ENCODE data around the gene CTCFL. TPM values are rescaled to one million over a fixed set of nuclear protein-coding genes. Genes with fewer than 3 reads are reported as not detected.

CTCFL gene
- polyA plus RNA-seq, 1 experiment, result not detected

GRCh38 chr20:57546956-57547649 is 22.2 kb upstream of the CTCFL start:
- POLR2A ChIA-PET, result no interaction called here
- peaks cover 4% of the 10 kb centered on the region for H3K27me3 ChIP-seq (ENCODE audit: control insufficient read depth, insufficient read depth, low read length)
- no peak for TF ChIP-seq CTCF (IDR thresholded peaks at IDR 0.05; ENCODE audit: insufficient read depth, low read depth, low read length)
- no peak overlapping the region for H3K4me3 ChIP-seq (ENCODE audit: low read depth, low read length)
- CTCF ChIA-PET, result no interaction called here
- H3K36me3 ChIP-seq (ENCODE audit: control insufficient read depth, insufficient read depth, low read length), result no peaks in the 10 kb centered on the region
- no peak for DNase-seq (ENCODE audit: low read depth)

GRCh38 chr20:57545927-57546662 is 21.2 kb upstream of the CTCFL start:
- ChIA-PET POLR2A (no interaction called here), CTCF (no interaction called here)
- DNase-seq (ENCODE audit: low read depth), result no peak
- H3K36me3 ChIP-seq (ENCODE audit: control insufficient read depth, insufficient read depth, low read length), result no peaks in the 10 kb centered on the region
- peaks cover 4% of the 10 kb centered on the region for H3K27me3 ChIP-seq (ENCODE audit: control insufficient read depth, insufficient read depth, low read length)
- no peak for TF ChIP-seq CTCF (IDR thresholded peaks at IDR 0.05; ENCODE audit: insufficient read depth, low read depth, low read length)
- H3K4me3 ChIP-seq (ENCODE audit: low read depth, low read length), result no peak overlapping the region

- no peak for TF ChIP-seq CTCF (IDR thresholded peaks at IDR 0.05; ENCODE audit: insufficient read depth, low read depth, low read length)
- POLR2A ChIA-PET, result no interaction called here
- Histone ChIP-seq H3K36me3 (ENCODE audit: control insufficient read depth, insufficient read depth, low read length) (no peaks in the 10 kb centered on the region), H3K4me3 (ENCODE audit: low read depth, low read length) (no peak overlapping the region), H3K27me3 (ENCODE audit: control insufficient read depth, insufficient read depth, low read length) (peaks cover 6% of the 10 kb centered on the region)
- DNase-seq (ENCODE audit: low read depth), result no peak
- CTCF ChIA-PET, result interaction anchor here (0.6 kb wide), 1 partner anchor 9 kb away, joined by 3 read pairs; no protein-coding TSS in a partner anchor
Observed at GRCh38 chr20:57544838-57545564, 20.1 kb upstream of the CTCFL start.

GRCh38 chr20:57543754-57544153 is 18.8 kb upstream of the CTCFL start:
- CTCF ChIA-PET, result no interaction called here
- POLR2A ChIA-PET, result no interaction called here
- H3K4me3 ChIP-seq (ENCODE audit: low read depth, low read length), result no peak overlapping the region
- no peak for TF ChIP-seq CTCF (IDR thresholded peaks at IDR 0.05; ENCODE audit: insufficient read depth, low read depth, low read length)
- H3K36me3 ChIP-seq (ENCODE audit: control insufficient read depth, insufficient read depth, low read length), result no peaks in the 10 kb centered on the region
- DNase-seq (ENCODE audit: low read depth), result no peak
- H3K27me3 ChIP-seq (ENCODE audit: control insufficient read depth, insufficient read depth, low read length), result peaks cover 7% of the 10 kb centered on the region
